Psoas muscle (tissue), 8 donors: Measurements from ENCODE around the gene MTHFD2. TPM values are rescaled to one million over a fixed set of nuclear protein-coding genes. Genes with fewer than 3 reads are reported as not detected.
A peak's percentile ranks its signal among the peaks of the same experiment; 100 is the strongest.

Experiments used
- ATAC-seq, 4 donors: fragments of 200-7000 bp; cut with Tn5 transposase; one replicate each; pipeline ENCODE4 v1.9.1; 2020; ENCODE audit warnings: moderate library complexity in 3 of 4, mild to moderate bottlenecking in 2 of 4
- DNase-seq, 2 donors: peaks; one replicate each; pipeline ENCODE4 v3.0.0-alpha.2; 2020
- H3K27ac ChIP-seq: fragments of 200-600 bp; one replicate; pipeline ENCODE4 v1.8.0; 2022
- H3K27me3 ChIP-seq, 3 donors: fragments of 200-600 bp in 1 of 3; one replicate each; pipeline versions ENCODE4 v1.6.1 to v1.8.0; 2013 to 2022; ENCODE audit warnings: low read length in 2 of 3, mild to moderate bottlenecking in 2 of 3, moderate library complexity in 1 of 3; ENCODE audit not compliant: insufficient read depth in 3 of 3
- H3K36me3 ChIP-seq, 2 donors: fragments of 200-600 bp in 1 of 2; one replicate each; pipeline versions ENCODE4 v1.6.1 to v1.8.0; 2013 to 2022; ENCODE audit warnings: low read depth in 1 of 2, mild to moderate bottlenecking in 1 of 2, moderate library complexity in 1 of 2; ENCODE audit not compliant: insufficient read depth in 1 of 2
- H3K4me1 ChIP-seq: fragments of 200-600 bp; one replicate; pipeline ENCODE4 v1.8.0; 2022
- H3K4me3 ChIP-seq: fragments of 200-600 bp; one replicate; pipeline ENCODE4 v1.8.0; 2022; ENCODE audit warnings: mild to moderate bottlenecking
- H3K9me3 ChIP-seq: fragments of 200-600 bp; one replicate; pipeline ENCODE4 v1.8.0; 2022
- CTCF ChIP-seq: fragments of 200-600 bp; IDR thresholded peaks from one replicate; pipeline ENCODE4 v1.8.0; 2022; ENCODE audit warnings: antibody characterized with exemption
- WGBS, 3 donors: extraction: QIAGEN DNeasy Blood & Tissue Kit; methylation state at CpG; one replicate each; pipeline versions ENCODE4 v1.1.6 to v1.1.7; 2013; 5-methylcytosine and 5-hydroxymethylcytosine counted together
- intact Hi-C, 2 donors: fragments of 100-400 bp; cut with DNase I; formaldehyde crosslinking; loops; one replicate each; pipeline versions ENCODE4 v1.11.0 to v1.14.2; 2022
- long read RNA-seq, 2 donors: library from polyadenylated mRNA; unstranded; transcript quantifications; one replicate each; pipeline ENCODE4 v2.0.0, GENCODE V29; 2021
- polyA plus RNA-seq, 3 donors: library from polyadenylated mRNA; stranded (reverse); fragments of 200-250 nt; gene quantifications; one replicate each; pipeline ENCODE4 v1.2.3, GENCODE V29; 2013
- total RNA-seq, 4 donors: library from RNA; stranded (reverse); fragmentation: NEBNext Ultra II Directional in 2 of 4; extraction: Animal tissue kit (Norgen Biotek cat#: 25700) in 2 of 4; gene quantifications; one replicate each; pipeline versions ENCODE4 v1.2.1 to v1.2.4, GENCODE V29; 2021 to 2023
- donor health status: healthy with polysubstance abuse.
- donor health status: DM: no; HTN: no; CAD: no; lungs with moderate emphysema.
- donor health status: Bipolar disorder and iron deficiency.
- donor health status: healthy.
- donor health status: DM: yes; HTN: yes; CAD: no.
- donor health status: DM: no; HTN: no; CAD: no.
- donor health status: DM: no; HTN: no; CAD: no.
- donor health status: DM: yes; HTN: yes; CAD: no.

MTHFD2 gene
- total RNA-seq, result 10 to 100 TPM; 16.6 to 76.2 (median 61.2) TPM
- polyA plus RNA-seq, result 100 to 1,000 TPM in 1 of 3 donors, 10 to 100 TPM in 2; 52.1 to 112 (median 60.4) TPM
- long read RNA-seq, donor 1, full-length matches to known transcripts, result 91 of 127 reads
- long read RNA-seq, donor 1, partial matches to known transcripts, result 1 of 127 reads
- long read RNA-seq, donor 1, other reads (novel, unspliced or antisense), result 35 of 127 reads
- long read RNA-seq, donor 2, full-length matches to known transcripts, result 145 of 208 reads
- long read RNA-seq, donor 2, partial matches to known transcripts, result 7 of 208 reads
- long read RNA-seq, donor 2, other reads (novel, unspliced or antisense), result 56 of 208 reads

- peak; percentile 91 to 94 (median 92) for ATAC-seq
- Histone ChIP-seq H3K4me1 (peaks cover 30% of the 10 kb centered on the region), H3K4me3 (peak within 1 kb of the TSS; percentile 79), H3K27ac (peak within 1 kb of the TSS; percentile 91), H3K36me3 (no peaks in the 10 kb centered on the region), H3K27me3 (no peaks in the 10 kb centered on the region), H3K9me3 (no peaks in the 10 kb centered on the region)
- TF ChIP-seq CTCF, result peak; percentile 69
- intact Hi-C loops, result loop anchor here in 1 of 2 donors (2.0 kb wide), 1 partner anchor 20 kb away; the partner anchor contains the start of gene MOB1A
- peak; percentile 92 to 94 for DNase-seq
- WGBS, 3 donors, result 1% methylated on average over 82 to 96 of the region's 96 CpGs
These were observed at the start of gene MTHFD2 for GRCh38 chr2:74198461-74199274. TSS of gene MTHFD2 (plus strand) at chr2:74198615. CDS start at chr2:74198642, 27 bp downstream.

GRCh38 chr2:74149247-74149525 is 49.2 kb upstream of the MTHFD2 start:
- TF ChIP-seq CTCF, result no peak
- peaks cover 13% of the 10 kb centered on the region for H3K4me1 ChIP-seq
- intact Hi-C loops, result loop anchor here (2.0 to 10.0 kb wide), 6 partner anchors 28 to 324 kb away; partner anchors contain the start of genes DGUOK (in 1 of the 2) and STAMBP (in 1 of the 2)
- no peak for DNase-seq
- no peak overlapping the region for H3K27ac ChIP-seq
- H3K27me3 ChIP-seq, result no peaks in the 10 kb centered on the region
- WGBS, 3 donors, result 90 to 92% (median 90%) methylated on average over 5 of the region's 5 CpGs
- no peak for ATAC-seq
- H3K9me3 ChIP-seq, result no peaks in the 10 kb centered on the region
- no peak overlapping the region for H3K4me3 ChIP-seq
- H3K36me3 ChIP-seq, result peaks cover 2 to 49% of the 10 kb centered on the region in 2 donors

GRCh38 chr2:74149570-74150319 is 48.7 kb upstream of the MTHFD2 start:
- no peak for DNase-seq
- Histone ChIP-seq H3K27me3 (no peaks in the 10 kb centered on the region), H3K4me1 (peaks cover 13% of the 10 kb centered on the region), H3K27ac (no peak overlapping the region), H3K4me3 (no peak overlapping the region), H3K36me3 (peaks cover 2 to 49% of the 10 kb centered on the region in 2 donors), H3K9me3 (no peaks in the 10 kb centered on the region)
- 88 to 92% (median 90%) methylated on average over 7 of the region's 7 CpGs for WGBS, 3 donors
- ATAC-seq, result no peak
- TF ChIP-seq CTCF, result no peak
- intact Hi-C loops, result loop anchor here (2.0 to 10.0 kb wide), 6 partner anchors 27 to 325 kb away; partner anchors contain the start of genes DGUOK (in 1 of the 2) and STAMBP (in 1 of the 2)

- Histone ChIP-seq H3K27ac (no peak overlapping the region), H3K4me1 (peaks cover 6% of the 10 kb centered on the region), H3K9me3 (no peaks in the 10 kb centered on the region), H3K27me3 (no peaks in the 10 kb centered on the region), H3K36me3 (peaks cover 9 to 79% of the 10 kb centered on the region in 2 donors), H3K4me3 (no peak overlapping the region)
- intact Hi-C loops, result no loop called here
- ATAC-seq, result no peak
- WGBS, 3 donors, result 89 to 93% (median 93%) methylated on average over 2 of the region's 2 CpGs
- no peak for TF ChIP-seq CTCF
- no peak for DNase-seq
These were observed 45.5 kb upstream of the MTHFD2 start for GRCh38 chr2:74152954-74153353.
